ENCODE results near the gene TENM4.

GRCh38 chr11:78735711-78736110 is 705.1 kb downstream of the TENM4 start:
- TF ChIP-seq POLR2AphosphoS5 (IDR thresholded peaks at IDR 0.05; ENCODE audit: borderline replicate concordance, low read depth, low read length) (no peak), EZH2 (IDR thresholded peaks at IDR 0.05) (no peak), FOXP2 (optimal IDR thresholded peaks at IDR 0.05; ENCODE audit: control extremely low read depth, extremely low read length, insufficient read depth) (no peak)
